Activated T-cell treated with anti-CD3 and anti-CD28 coated beads for 4 hours (primary cell): Measurements from ENCODE around the gene PLAGL2.

Source experiments
- DNase-seq: peaks from one replicate; pipeline ENCODE4 v3.0.0-alpha.2; 2020

The PLAGL2 gene

GRCh38 chr20:32144898-32145662 is 62.5 kb downstream of the PLAGL2 start:
- no peak for DNase-seq

- DNase-seq = no peak
Measured at GRCh38 chr20:32142991-32143390, 64.6 kb downstream of the PLAGL2 start.
